ENCODE measurements around the gene COL23A1.

DNA sequence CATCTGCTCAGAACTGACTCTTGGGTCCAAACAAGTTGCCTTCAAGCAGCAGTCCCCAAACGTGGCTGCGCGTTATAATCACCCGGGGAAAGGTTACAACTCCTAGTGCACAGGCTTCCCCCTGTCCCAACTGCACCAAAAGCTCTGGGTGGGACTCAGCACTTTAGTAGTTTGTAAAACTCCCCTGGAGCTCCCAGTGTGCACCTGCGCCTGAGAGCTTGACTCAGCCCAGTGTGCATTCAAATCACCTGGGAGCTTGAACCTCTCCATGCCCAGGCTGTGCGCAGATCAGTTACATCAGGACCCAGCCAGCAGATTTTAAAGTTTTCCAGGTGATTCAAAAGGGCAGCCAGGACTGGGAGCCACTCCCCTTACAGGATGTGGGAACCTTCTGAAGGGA is 151.4 kb downstream of the COL23A1 start:
- TF ChIP-seq POLR2A (IDR thresholded peaks at IDR 0.05; ENCODE audit: low read length), result no peak
- no peak for TF ChIP-seq GATA1 (IDR thresholded peaks at IDR 0.05; ENCODE audit: low read depth, low read length)
